Measurements from ENCODE around the gene DHRS2. TPM values are rescaled to one million over a fixed set of nuclear protein-coding genes. Genes with fewer than 3 reads are reported as not detected.

Gene DHRS2
- total RNA-seq, 1 experiment from 2014 or later, result 21.3 TPM

GRCh38 chr14:23663127-23663526, 27.0 kb downstream of the DHRS2 start:
- intact Hi-C loops (cut with micrococcal nuclease; ENCODE audit: unreplicated experiment), result no loop called here
- DNase-seq, result no peak
- Mint-ChIP-seq H3K4me3 (ENCODE audit: unreplicated experiment) (no peak overlapping the region), H3K36me3 (ENCODE audit: insufficient read depth, unreplicated experiment) (no peaks in the 10 kb centered on the region), H3K4me1 (ENCODE audit: low read depth, unreplicated experiment) (no peaks in the 10 kb centered on the region), H3K9me3 (ENCODE audit: unreplicated experiment) (no peaks in the 10 kb centered on the region), H3K27me3 (ENCODE audit: insufficient read depth, unreplicated experiment) (peaks cover 17% of the 10 kb centered on the region), H3K27ac (ENCODE audit: unreplicated experiment) (no peak overlapping the region)
- Histone ChIP-seq H3K36me3 (ENCODE audit: control insufficient read depth, insufficient read depth, low read length) (no peaks in the 10 kb centered on the region), H3K27me3 (replicated peaks; ENCODE audit: control insufficient read depth, insufficient read depth, low read length) (no peaks in the 10 kb centered on the region), H3K9me3 (no peaks in the 10 kb centered on the region), H3K4me1 (no peaks in the 10 kb centered on the region), H3K4me3 (ENCODE audit: low read depth, low read length) (no peak overlapping the region)
- BruUV-seq (replicated peaks), result no TSS peak
- POLR2A ChIA-PET, result no interaction called here
- TF ChIP-seq, protein P1, sequence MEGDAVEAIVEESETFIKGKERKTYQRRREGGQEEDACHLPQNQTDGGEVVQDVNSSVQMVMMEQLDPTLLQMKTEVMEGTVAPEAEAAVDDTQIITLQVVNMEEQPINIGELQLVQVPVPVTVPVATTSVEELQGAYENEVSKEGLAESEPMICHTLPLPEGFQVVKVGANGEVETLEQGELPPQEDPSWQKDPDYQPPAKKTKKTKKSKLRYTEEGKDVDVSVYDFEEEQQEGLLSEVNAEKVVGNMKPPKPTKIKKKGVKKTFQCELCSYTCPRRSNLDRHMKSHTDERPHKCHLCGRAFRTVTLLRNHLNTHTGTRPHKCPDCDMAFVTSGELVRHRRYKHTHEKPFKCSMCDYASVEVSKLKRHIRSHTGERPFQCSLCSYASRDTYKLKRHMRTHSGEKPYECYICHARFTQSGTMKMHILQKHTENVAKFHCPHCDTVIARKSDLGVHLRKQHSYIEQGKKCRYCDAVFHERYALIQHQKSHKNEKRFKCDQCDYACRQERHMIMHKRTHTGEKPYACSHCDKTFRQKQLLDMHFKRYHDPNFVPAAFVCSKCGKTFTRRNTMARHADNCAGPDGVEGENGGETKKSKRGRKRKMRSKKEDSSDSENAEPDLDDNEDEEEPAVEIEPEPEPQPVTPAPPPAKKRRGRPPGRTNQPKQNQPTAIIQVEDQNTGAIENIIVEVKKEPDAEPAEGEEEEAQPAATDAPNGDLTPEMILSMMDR (IDR thresholded peaks at IDR 0.05; ENCODE audit: insufficient read depth in 1 of 2, low read depth in 1 of 2, low read length in 1 of 2, severe bottlenecking in 1 of 2, unreplicated experiment in 1 of 2), result no peak
- CTCF ChIA-PET, result no interaction called here

DNA sequence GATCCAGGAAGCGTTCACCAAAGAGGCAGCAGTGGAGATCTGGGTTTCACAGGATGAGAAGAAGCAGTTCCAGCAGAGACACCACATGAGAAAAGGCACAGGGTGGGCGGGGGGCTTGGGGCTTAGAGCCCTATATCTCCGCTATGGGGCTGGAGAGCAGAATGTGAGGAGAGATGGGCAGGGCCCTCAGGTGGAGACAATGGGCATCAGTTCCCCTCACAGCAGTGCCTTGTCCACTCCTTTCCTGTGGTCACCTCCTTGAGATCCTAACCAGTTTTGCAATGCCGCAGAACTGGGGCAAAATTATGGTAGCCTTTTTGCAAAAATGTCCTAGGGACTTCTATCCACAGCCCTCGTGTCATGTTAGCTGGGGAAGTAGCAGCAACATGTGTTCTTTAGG, 27.5 kb downstream of the DHRS2 start:
- intact Hi-C loops (cut with micrococcal nuclease; ENCODE audit: unreplicated experiment), result no loop called here
- H3K27me3 ChIP-seq (replicated peaks; ENCODE audit: control insufficient read depth, insufficient read depth, low read length), result no peaks in the 10 kb centered on the region
- BruUV-seq (replicated peaks), result no TSS peak
- DNase-seq, result no peak
- H3K9me3 ChIP-seq, result no peaks in the 10 kb centered on the region
- Mint-ChIP-seq H3K27me3 (ENCODE audit: insufficient read depth, unreplicated experiment) (peaks cover 17% of the 10 kb centered on the region), H3K27ac (ENCODE audit: unreplicated experiment) (no peak overlapping the region), H3K4me3 (ENCODE audit: unreplicated experiment) (no peak overlapping the region), H3K36me3 (ENCODE audit: insufficient read depth, unreplicated experiment) (no peaks in the 10 kb centered on the region), H3K9me3 (ENCODE audit: unreplicated experiment) (no peaks in the 10 kb centered on the region), H3K4me1 (ENCODE audit: low read depth, unreplicated experiment) (no peaks in the 10 kb centered on the region)
- ChIA-PET CTCF (no interaction called here), POLR2A (no interaction called here)
- no peaks in the 10 kb centered on the region for H3K4me1 ChIP-seq
- no peaks in the 10 kb centered on the region for H3K36me3 ChIP-seq (ENCODE audit: control insufficient read depth, insufficient read depth, low read length)
- H3K4me3 ChIP-seq (ENCODE audit: low read depth, low read length), result no peak overlapping the region
- TF ChIP-seq, protein P1 (IDR thresholded peaks at IDR 0.05; ENCODE audit: insufficient read depth in 1 of 2, low read depth in 1 of 2, low read length in 1 of 2, severe bottlenecking in 1 of 2, unreplicated experiment in 1 of 2), result no peak

- no TSS peak for BruUV-seq (replicated peaks)
- POLR2A ChIA-PET, result no interaction called here
- H3K4me3 Mint-ChIP-seq (ENCODE audit: unreplicated experiment), result no peak overlapping the region
Measured at GRCh38 chr14:23664207-23664885, 28.2 kb downstream of the DHRS2 start.

More at GRCh38 chr14:23664207-23664885, 28.2 kb downstream of the DHRS2 start:
- Mint-ChIP-seq H3K27me3 (ENCODE audit: insufficient read depth, unreplicated experiment) (peaks cover 17% of the 10 kb centered on the region), H3K4me1 (ENCODE audit: low read depth, unreplicated experiment) (no peaks in the 10 kb centered on the region), H3K36me3 (ENCODE audit: insufficient read depth, unreplicated experiment) (no peaks in the 10 kb centered on the region), H3K9me3 (ENCODE audit: unreplicated experiment) (no peaks in the 10 kb centered on the region), H3K27ac (ENCODE audit: unreplicated experiment) (no peak overlapping the region)
- H3K4me3 ChIP-seq (ENCODE audit: low read depth, low read length), result no peak overlapping the region
- CTCF ChIA-PET, result no interaction called here
- no peak for DNase-seq
- H3K36me3 ChIP-seq (ENCODE audit: control insufficient read depth, insufficient read depth, low read length), result no peaks in the 10 kb centered on the region
- no peaks in the 10 kb centered on the region for H3K9me3 ChIP-seq
- H3K4me1 ChIP-seq, result no peaks in the 10 kb centered on the region
- intact Hi-C loops (cut with micrococcal nuclease; ENCODE audit: unreplicated experiment), result no loop called here
- no peaks in the 10 kb centered on the region for H3K27me3 ChIP-seq (replicated peaks; ENCODE audit: control insufficient read depth, insufficient read depth, low read length)
- TF ChIP-seq, protein P1 (IDR thresholded peaks at IDR 0.05; ENCODE audit: insufficient read depth in 1 of 2, low read depth in 1 of 2, low read length in 1 of 2, severe bottlenecking in 1 of 2, unreplicated experiment in 1 of 2), result no peak

Measured in Caco-2 (cell line).